Measurements from ENCODE around the gene BCL2L15.
A peak's percentile ranks its signal among the peaks of the same experiment; 100 is the strongest.

Gene BCL2L15

DNA sequence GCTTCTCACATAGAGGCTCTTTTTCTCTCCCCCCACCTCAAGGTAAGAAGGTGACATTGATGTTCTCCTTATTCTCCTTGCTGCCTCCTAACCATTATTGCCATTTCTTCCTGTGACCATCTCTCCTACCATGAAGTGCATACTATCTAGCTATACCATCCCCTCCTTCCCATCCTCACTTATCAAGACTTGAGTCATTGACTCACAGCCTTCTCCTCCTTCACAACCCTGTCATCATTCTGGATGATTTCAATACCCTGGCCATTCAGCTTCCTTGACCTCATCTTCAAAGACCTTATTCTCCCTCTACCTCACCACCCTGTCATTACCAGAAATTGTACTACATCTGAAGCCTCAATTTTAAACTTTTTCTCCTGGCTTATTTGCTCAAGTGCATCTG is 30.9 kb upstream of the BCL2L15 start:
- H3K4me3 ChIP-seq (ENCODE audit: low read length) = no peak overlapping the region
- TF ChIP-seq CTCF (conservative IDR thresholded peaks at IDR 0.05; ENCODE audit: low read depth, low read length) = no peak
- no peak for DNase-seq (ENCODE audit: low read depth)

- DNase-seq (ENCODE audit: low read depth) = no peak
- TF ChIP-seq CTCF (conservative IDR thresholded peaks at IDR 0.05; ENCODE audit: low read depth, low read length) = no peak
- no peak overlapping the region for H3K4me3 ChIP-seq (ENCODE audit: low read length)
These were observed 30.2 kb upstream of the BCL2L15 start for GRCh38 chr1:113917400-113918082.

- DNase-seq (ENCODE audit: low read depth) = no peak
- no peak overlapping the region for H3K4me3 ChIP-seq (ENCODE audit: low read length)
- no peak for TF ChIP-seq CTCF (conservative IDR thresholded peaks at IDR 0.05; ENCODE audit: low read depth, low read length)
These were observed 29.6 kb upstream of the BCL2L15 start for GRCh38 chr1:113916974-113917373.

- no peak for DNase-seq (ENCODE audit: low read depth)
- H3K4me3 ChIP-seq (ENCODE audit: low read length) = no peak overlapping the region
- no peak for TF ChIP-seq CTCF (conservative IDR thresholded peaks at IDR 0.05; ENCODE audit: low read depth, low read length)
These were observed 26.7 kb upstream of the BCL2L15 start for GRCh38 chr1:113913887-113914664.

DNA sequence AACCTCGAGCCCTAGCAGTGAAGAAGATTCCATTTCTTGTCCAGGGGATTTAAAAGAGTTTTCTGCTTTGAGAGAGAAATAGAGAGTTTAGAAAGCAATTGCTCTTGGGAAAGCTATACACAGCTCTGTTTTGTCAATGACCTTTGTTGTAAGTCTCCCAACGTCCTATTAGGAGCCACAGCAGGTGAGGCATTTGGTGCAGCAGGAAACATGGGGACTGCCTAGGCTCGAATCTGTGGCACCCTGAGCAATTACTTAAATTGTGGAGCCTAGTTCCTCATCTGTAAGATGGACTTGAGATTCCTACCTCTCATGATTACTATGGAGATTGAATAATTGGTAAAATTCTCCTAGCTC is 25.9 kb upstream of the BCL2L15 start:
- H3K4me3 ChIP-seq (ENCODE audit: low read length) = no peak overlapping the region
- no peak for DNase-seq (ENCODE audit: low read depth)
- no peak for TF ChIP-seq CTCF (conservative IDR thresholded peaks at IDR 0.05; ENCODE audit: low read depth, low read length)

- DNase-seq (ENCODE audit: low read depth) = peak; percentile 55
- H3K4me3 ChIP-seq (ENCODE audit: low read length) = no peak overlapping the region
- no peak for TF ChIP-seq CTCF (conservative IDR thresholded peaks at IDR 0.05; ENCODE audit: low read depth, low read length)
These were observed 25.4 kb upstream of the BCL2L15 start for GRCh38 chr1:113912594-113913311.

Data from retinal pigment epithelial cell (primary cell).